ENCODE results near the gene CSNK2A2.
A peak's percentile ranks its signal among the peaks of the same experiment; 100 is the strongest.

The CSNK2A2 gene

GRCh38 chr16:58196898-58197313 lies 1.0 kb downstream of the CSNK2A2 start:
- Histone ChIP-seq H3K9me3 (replicated peaks; ENCODE audit: low read length) (no peaks in the 10 kb centered on the region), H3K9ac (ENCODE audit: low read depth, low read length) (peak overlapping the region; percentile 93), H3K4me1 (ENCODE audit: control insufficient read depth, insufficient read depth, low read length) (peaks cover 7% of the 10 kb centered on the region), H3K27me3 (ENCODE audit: control insufficient read depth, insufficient read depth, low read length) (peaks cover 16% of the 10 kb centered on the region), H3K4me2 (ENCODE audit: low read length) (peak overlapping the region; percentile 98), H3K4me3 (ENCODE audit: low read length) (peak overlapping the region; percentile 96), H3K36me3 (ENCODE audit: insufficient read depth, low read length) (peaks cover 44% of the 10 kb centered on the region)

GRCh38 chr16:58195771-58196170 lies 2.1 kb downstream of the CSNK2A2 start:
- Histone ChIP-seq H3K4me1 (ENCODE audit: control insufficient read depth, insufficient read depth, low read length) (peaks cover 7% of the 10 kb centered on the region), H3K27me3 (ENCODE audit: control insufficient read depth, insufficient read depth, low read length) (peaks cover 10% of the 10 kb centered on the region), H3K36me3 (ENCODE audit: insufficient read depth, low read length) (peaks cover 53% of the 10 kb centered on the region), H3K4me3 (ENCODE audit: low read length) (no peak overlapping the region), H3K4me2 (ENCODE audit: low read length) (no peak overlapping the region), H3K9ac (ENCODE audit: low read depth, low read length) (no peak overlapping the region), H3K9me3 (replicated peaks; ENCODE audit: low read length) (no peaks in the 10 kb centered on the region)

- H3K36me3 ChIP-seq (ENCODE audit: insufficient read depth, low read length) = peaks cover 57% of the 10 kb centered on the region
These were observed 2.6 kb downstream of the CSNK2A2 start for GRCh38 chr16:58195344-58195743.

GRCh38 chr16:58194790-58195189 lies 3.1 kb downstream of the CSNK2A2 start:
- peaks cover 7% of the 10 kb centered on the region for H3K4me1 ChIP-seq (ENCODE audit: control insufficient read depth, insufficient read depth, low read length)
- H3K27me3 ChIP-seq (ENCODE audit: control insufficient read depth, insufficient read depth, low read length) = peaks cover 3% of the 10 kb centered on the region
- no peak overlapping the region for H3K4me2 ChIP-seq (ENCODE audit: low read length)
- H3K36me3 ChIP-seq (ENCODE audit: insufficient read depth, low read length) = peaks cover 63% of the 10 kb centered on the region
- no peaks in the 10 kb centered on the region for H3K9me3 ChIP-seq (replicated peaks; ENCODE audit: low read length)
- no peak overlapping the region for H3K9ac ChIP-seq (ENCODE audit: low read depth, low read length)
- no peak overlapping the region for H3K4me3 ChIP-seq (ENCODE audit: low read length)

More at GRCh38 chr16:58195344-58195743, 2.6 kb downstream of the CSNK2A2 start:
- Histone ChIP-seq H3K4me1 (ENCODE audit: control insufficient read depth, insufficient read depth, low read length) (peaks cover 7% of the 10 kb centered on the region), H3K4me2 (ENCODE audit: low read length) (no peak overlapping the region), H3K9me3 (replicated peaks; ENCODE audit: low read length) (no peaks in the 10 kb centered on the region), H3K4me3 (ENCODE audit: low read length) (no peak overlapping the region), H3K27me3 (ENCODE audit: control insufficient read depth, insufficient read depth, low read length) (peaks cover 8% of the 10 kb centered on the region), H3K9ac (ENCODE audit: low read depth, low read length) (no peak overlapping the region)

GRCh38 chr16:58187665-58188421 lies 10.1 kb downstream of the CSNK2A2 start:
- Histone ChIP-seq H3K27me3 (ENCODE audit: control insufficient read depth, insufficient read depth, low read length) (no peaks in the 10 kb centered on the region), H3K36me3 (ENCODE audit: insufficient read depth, low read length) (peaks cover 86% of the 10 kb centered on the region), H3K9me3 (replicated peaks; ENCODE audit: low read length) (no peaks in the 10 kb centered on the region), H3K4me3 (ENCODE audit: low read length) (no peak overlapping the region), H3K9ac (ENCODE audit: low read depth, low read length) (no peak overlapping the region), H3K4me2 (ENCODE audit: low read length) (no peak overlapping the region), H3K4me1 (ENCODE audit: control insufficient read depth, insufficient read depth, low read length) (peaks cover 10% of the 10 kb centered on the region)

GRCh38 chr16:58187092-58187491 lies 10.8 kb downstream of the CSNK2A2 start:
- H3K9ac ChIP-seq (ENCODE audit: low read depth, low read length) = no peak overlapping the region

GRCh38 chr16:58186176-58186944 lies 11.5 kb downstream of the CSNK2A2 start:
- Histone ChIP-seq H3K9ac (ENCODE audit: low read depth, low read length) (no peak overlapping the region), H3K4me1 (ENCODE audit: control insufficient read depth, insufficient read depth, low read length) (peaks cover 10% of the 10 kb centered on the region), H3K36me3 (ENCODE audit: insufficient read depth, low read length) (peaks cover 84% of the 10 kb centered on the region), H3K27me3 (ENCODE audit: control insufficient read depth, insufficient read depth, low read length) (no peaks in the 10 kb centered on the region), H3K9me3 (replicated peaks; ENCODE audit: low read length) (no peaks in the 10 kb centered on the region), H3K4me2 (ENCODE audit: low read length) (no peak overlapping the region), H3K4me3 (ENCODE audit: low read length) (no peak overlapping the region)

More at GRCh38 chr16:58187092-58187491, 10.8 kb downstream of the CSNK2A2 start:
- H3K4me3 ChIP-seq (ENCODE audit: low read length) = no peak overlapping the region
- H3K4me2 ChIP-seq (ENCODE audit: low read length) = no peak overlapping the region
- no peaks in the 10 kb centered on the region for H3K27me3 ChIP-seq (ENCODE audit: control insufficient read depth, insufficient read depth, low read length)
- H3K9me3 ChIP-seq (replicated peaks; ENCODE audit: low read length) = no peaks in the 10 kb centered on the region
- H3K36me3 ChIP-seq (ENCODE audit: insufficient read depth, low read length) = peaks cover 84% of the 10 kb centered on the region
- H3K4me1 ChIP-seq (ENCODE audit: control insufficient read depth, insufficient read depth, low read length) = peaks cover 10% of the 10 kb centered on the region

- H3K4me3 ChIP-seq (ENCODE audit: low read length) = no peak overlapping the region
- H3K9ac ChIP-seq (ENCODE audit: low read depth, low read length) = no peak overlapping the region
- no peaks in the 10 kb centered on the region for H3K4me1 ChIP-seq (ENCODE audit: control insufficient read depth, insufficient read depth, low read length)
- no peak overlapping the region for H3K4me2 ChIP-seq (ENCODE audit: low read length)
- H3K36me3 ChIP-seq (ENCODE audit: insufficient read depth, low read length) = peaks cover 74% of the 10 kb centered on the region
- no peaks in the 10 kb centered on the region for H3K27me3 ChIP-seq (ENCODE audit: control insufficient read depth, insufficient read depth, low read length)
- H3K9me3 ChIP-seq (replicated peaks; ENCODE audit: low read length) = no peaks in the 10 kb centered on the region
These were observed 20.6 kb downstream of the CSNK2A2 start for GRCh38 chr16:58177353-58177710.

GRCh38 chr16:58176608-58177352 lies 21.1 kb downstream of the CSNK2A2 start:
- Histone ChIP-seq H3K4me1 (ENCODE audit: control insufficient read depth, insufficient read depth, low read length) (no peaks in the 10 kb centered on the region), H3K27me3 (ENCODE audit: control insufficient read depth, insufficient read depth, low read length) (no peaks in the 10 kb centered on the region), H3K4me2 (ENCODE audit: low read length) (no peak overlapping the region), H3K9ac (ENCODE audit: low read depth, low read length) (no peak overlapping the region), H3K9me3 (replicated peaks; ENCODE audit: low read length) (no peaks in the 10 kb centered on the region), H3K4me3 (ENCODE audit: low read length) (no peak overlapping the region), H3K36me3 (ENCODE audit: insufficient read depth, low read length) (peaks cover 74% of the 10 kb centered on the region)

GRCh38 chr16:58170223-58170622 lies 27.7 kb downstream of the CSNK2A2 start:
- no peak overlapping the region for H3K4me3 ChIP-seq (ENCODE audit: low read length)
- no peak overlapping the region for H3K9ac ChIP-seq (ENCODE audit: low read depth, low read length)
- no peaks in the 10 kb centered on the region for H3K4me1 ChIP-seq (ENCODE audit: control insufficient read depth, insufficient read depth, low read length)
- H3K36me3 ChIP-seq (ENCODE audit: insufficient read depth, low read length) = peaks cover 83% of the 10 kb centered on the region
- no peaks in the 10 kb centered on the region for H3K9me3 ChIP-seq (replicated peaks; ENCODE audit: low read length)
- no peak overlapping the region for H3K4me2 ChIP-seq (ENCODE audit: low read length)
- no peaks in the 10 kb centered on the region for H3K27me3 ChIP-seq (ENCODE audit: control insufficient read depth, insufficient read depth, low read length)

GRCh38 chr16:58160855-58161254 lies 37.1 kb downstream of the CSNK2A2 start:
- Histone ChIP-seq H3K27me3 (ENCODE audit: control insufficient read depth, insufficient read depth, low read length) (no peaks in the 10 kb centered on the region), H3K4me3 (ENCODE audit: low read length) (no peak overlapping the region), H3K9me3 (replicated peaks; ENCODE audit: low read length) (no peaks in the 10 kb centered on the region), H3K4me2 (ENCODE audit: low read length) (no peak overlapping the region), H3K9ac (ENCODE audit: low read depth, low read length) (no peak overlapping the region), H3K36me3 (ENCODE audit: insufficient read depth, low read length) (peaks cover 61% of the 10 kb centered on the region), H3K4me1 (ENCODE audit: control insufficient read depth, insufficient read depth, low read length) (no peaks in the 10 kb centered on the region)

Measured in skeletal muscle satellite cell (primary cell).